GM12878 (cell line): ENCODE measurements around the gene NR0B1.

ENCODE experiments used
- GABPA ChIP-seq: IDR thresholded peaks from 2 replicates; pipeline ENCODE4 v1.6.1; 2014; ENCODE audit warnings: antibody characterized with exemption, low read depth, mild to moderate bottlenecking, inconsistent platforms
- TF ChIP-seq, protein P1 (sequence below), 3 experiments: IDR thresholded peaks in 2 of 3; conservative IDR thresholded peaks in 1 of 3; 2 replicates each; pipeline ENCODE4 v1.5.1; 2011; ENCODE audit warnings: low read depth in 3 of 3, low read length in 3 of 3, mild to moderate bottlenecking in 3 of 3, control low read depth in 2 of 3, moderate library complexity in 2 of 3, inconsistent platforms in 1 of 3, mixed read lengths in 1 of 3; ENCODE audit not compliant: control insufficient read depth in 2 of 3, insufficient read depth in 1 of 3; ENCODE audit errors: extremely low read depth in 1 of 3
- TF ChIP-seq, protein P2 (sequence below): fragments of 450-650 bp; IDR thresholded peaks from 2 replicates; pipeline ENCODE4 v1.6.1; 2017; ENCODE audit warnings: mild to moderate bottlenecking, moderate library complexity
- TF ChIP-seq, protein P3 (sequence below): fragments of 450-650 bp; IDR thresholded peaks from 2 replicates; pipeline ENCODE4 v1.6.1; 2016; ENCODE audit warnings: mild to moderate bottlenecking

DNA sequence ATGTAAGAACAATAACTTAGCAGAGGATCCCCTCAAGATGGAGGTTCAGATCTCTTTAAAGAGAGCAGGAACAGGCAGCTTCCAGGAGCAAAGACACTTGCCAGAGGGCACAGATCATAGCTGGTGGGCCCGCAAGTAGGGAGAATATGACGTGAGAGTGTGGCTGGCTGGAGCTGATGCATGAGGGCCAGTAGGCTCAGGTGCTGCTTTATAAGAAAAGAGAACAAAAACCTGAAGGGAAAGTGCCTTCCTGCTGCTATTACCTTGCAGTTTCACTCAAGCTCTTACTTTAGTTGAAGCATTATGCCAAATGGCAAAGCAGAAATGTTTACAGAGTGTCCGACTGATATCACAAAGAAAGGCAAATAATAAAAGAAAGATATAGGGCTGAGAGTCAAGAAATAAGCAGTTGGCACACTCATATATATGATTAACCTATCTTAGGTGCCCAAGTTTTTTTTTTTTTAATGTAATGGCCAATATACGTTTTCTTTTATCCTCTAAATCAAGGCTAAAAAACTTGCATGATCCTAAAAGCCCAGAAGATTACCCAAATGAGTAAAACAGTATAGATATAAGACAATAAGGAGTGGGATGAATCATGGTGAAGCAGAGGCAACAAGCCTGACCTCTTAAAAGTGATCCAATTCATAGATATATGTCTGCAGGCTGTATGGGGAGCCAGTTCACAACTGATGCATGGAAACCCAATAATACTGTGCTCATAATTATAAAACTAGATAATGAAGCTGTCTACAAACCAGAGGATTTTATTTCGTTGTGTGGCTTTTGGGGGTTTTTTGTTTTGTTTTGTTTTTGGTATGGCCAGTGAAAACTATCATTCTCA is 12.6 kb downstream of the NR0B1 start:
- TF ChIP-seq, protein P1, sequence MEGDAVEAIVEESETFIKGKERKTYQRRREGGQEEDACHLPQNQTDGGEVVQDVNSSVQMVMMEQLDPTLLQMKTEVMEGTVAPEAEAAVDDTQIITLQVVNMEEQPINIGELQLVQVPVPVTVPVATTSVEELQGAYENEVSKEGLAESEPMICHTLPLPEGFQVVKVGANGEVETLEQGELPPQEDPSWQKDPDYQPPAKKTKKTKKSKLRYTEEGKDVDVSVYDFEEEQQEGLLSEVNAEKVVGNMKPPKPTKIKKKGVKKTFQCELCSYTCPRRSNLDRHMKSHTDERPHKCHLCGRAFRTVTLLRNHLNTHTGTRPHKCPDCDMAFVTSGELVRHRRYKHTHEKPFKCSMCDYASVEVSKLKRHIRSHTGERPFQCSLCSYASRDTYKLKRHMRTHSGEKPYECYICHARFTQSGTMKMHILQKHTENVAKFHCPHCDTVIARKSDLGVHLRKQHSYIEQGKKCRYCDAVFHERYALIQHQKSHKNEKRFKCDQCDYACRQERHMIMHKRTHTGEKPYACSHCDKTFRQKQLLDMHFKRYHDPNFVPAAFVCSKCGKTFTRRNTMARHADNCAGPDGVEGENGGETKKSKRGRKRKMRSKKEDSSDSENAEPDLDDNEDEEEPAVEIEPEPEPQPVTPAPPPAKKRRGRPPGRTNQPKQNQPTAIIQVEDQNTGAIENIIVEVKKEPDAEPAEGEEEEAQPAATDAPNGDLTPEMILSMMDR (IDR thresholded peaks at IDR 0.05 in 2 of 3, conservative IDR thresholded peaks at IDR 0.05 in 1 of 3; ENCODE audit: control insufficient read depth in 2 of 3, extremely low read depth in 1 of 3, insufficient read depth in 1 of 3, low read depth in 3 of 3, low read length in 3 of 3), result no peak
- TF ChIP-seq, protein P2, sequence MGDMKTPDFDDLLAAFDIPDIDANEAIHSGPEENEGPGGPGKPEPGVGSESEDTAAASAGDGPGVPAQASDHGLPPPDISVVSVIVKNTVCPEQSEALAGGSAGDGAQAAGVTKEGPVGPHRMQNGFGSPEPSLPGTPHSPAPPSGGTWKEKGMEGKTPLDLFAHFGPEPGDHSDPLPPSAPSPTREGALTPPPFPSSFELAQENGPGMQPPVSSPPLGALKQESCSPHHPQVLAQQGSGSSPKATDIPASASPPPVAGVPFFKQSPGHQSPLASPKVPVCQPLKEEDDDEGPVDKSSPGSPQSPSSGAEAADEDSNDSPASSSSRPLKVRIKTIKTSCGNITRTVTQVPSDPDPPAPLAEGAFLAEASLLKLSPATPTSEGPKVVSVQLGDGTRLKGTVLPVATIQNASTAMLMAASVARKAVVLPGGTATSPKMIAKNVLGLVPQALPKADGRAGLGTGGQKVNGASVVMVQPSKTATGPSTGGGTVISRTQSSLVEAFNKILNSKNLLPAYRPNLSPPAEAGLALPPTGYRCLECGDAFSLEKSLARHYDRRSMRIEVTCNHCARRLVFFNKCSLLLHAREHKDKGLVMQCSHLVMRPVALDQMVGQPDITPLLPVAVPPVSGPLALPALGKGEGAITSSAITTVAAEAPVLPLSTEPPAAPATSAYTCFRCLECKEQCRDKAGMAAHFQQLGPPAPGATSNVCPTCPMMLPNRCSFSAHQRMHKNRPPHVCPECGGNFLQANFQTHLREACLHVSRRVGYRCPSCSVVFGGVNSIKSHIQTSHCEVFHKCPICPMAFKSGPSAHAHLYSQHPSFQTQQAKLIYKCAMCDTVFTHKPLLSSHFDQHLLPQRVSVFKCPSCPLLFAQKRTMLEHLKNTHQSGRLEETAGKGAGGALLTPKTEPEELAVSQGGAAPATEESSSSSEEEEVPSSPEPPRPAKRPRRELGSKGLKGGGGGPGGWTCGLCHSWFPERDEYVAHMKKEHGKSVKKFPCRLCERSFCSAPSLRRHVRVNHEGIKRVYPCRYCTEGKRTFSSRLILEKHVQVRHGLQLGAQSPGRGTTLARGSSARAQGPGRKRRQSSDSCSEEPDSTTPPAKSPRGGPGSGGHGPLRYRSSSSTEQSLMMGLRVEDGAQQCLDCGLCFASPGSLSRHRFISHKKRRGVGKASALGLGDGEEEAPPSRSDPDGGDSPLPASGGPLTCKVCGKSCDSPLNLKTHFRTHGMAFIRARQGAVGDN, result no peak
- TF ChIP-seq GABPA, result no peak
- TF ChIP-seq, protein P3, sequence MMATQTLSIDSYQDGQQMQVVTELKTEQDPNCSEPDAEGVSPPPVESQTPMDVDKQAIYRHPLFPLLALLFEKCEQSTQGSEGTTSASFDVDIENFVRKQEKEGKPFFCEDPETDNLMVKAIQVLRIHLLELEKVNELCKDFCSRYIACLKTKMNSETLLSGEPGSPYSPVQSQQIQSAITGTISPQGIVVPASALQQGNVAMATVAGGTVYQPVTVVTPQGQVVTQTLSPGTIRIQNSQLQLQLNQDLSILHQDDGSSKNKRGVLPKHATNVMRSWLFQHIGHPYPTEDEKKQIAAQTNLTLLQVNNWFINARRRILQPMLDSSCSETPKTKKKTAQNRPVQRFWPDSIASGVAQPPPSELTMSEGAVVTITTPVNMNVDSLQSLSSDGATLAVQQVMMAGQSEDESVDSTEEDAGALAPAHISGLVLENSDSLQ, result no peak
